Sigmoid colon (tissue), 7 donors: ENCODE data around the gene TSKU. TPM values are rescaled to one million over a fixed set of nuclear protein-coding genes. Genes with fewer than 3 reads are reported as not detected.

Source experiments
- DNase-seq: peaks from one replicate; pipeline ENCODE4 v3.0.0-alpha.2; 2019
- H3K27ac ChIP-seq, 4 donors: fragments of 200-600 bp; sonication (generic); one replicate each; pipeline ENCODE4 v1.5.1; 2016 to 2019; ENCODE audit warnings: mild to moderate bottlenecking in 1 of 4
- H3K27me3 ChIP-seq, 3 donors: fragments of 200-600 bp; sonication (generic); one replicate each; pipeline ENCODE4 v1.5.1; 2019; ENCODE audit warnings: mild to moderate bottlenecking in 1 of 3
- H3K36me3 ChIP-seq, 4 donors: fragments of 200-600 bp; sonication (generic); one replicate each; pipeline ENCODE4 v1.5.1; 2016 to 2019
- H3K4me1 ChIP-seq, 4 donors: fragments of 200-600 bp; sonication (generic); one replicate each; pipeline ENCODE4 v1.5.1; 2017 to 2019
- H3K4me3 ChIP-seq, 4 donors: fragments of 200-600 bp; sonication (generic); one replicate each; pipeline ENCODE4 v1.5.1; 2017 to 2019; ENCODE audit warnings: mild to moderate bottlenecking in 2 of 4, moderate library complexity in 1 of 4
- H3K9me3 ChIP-seq, 4 donors: fragments of 200-600 bp in 3 of 4; sonication (generic) in 3 of 4; one replicate each; pipeline versions ENCODE4 v1.5.1 to v1.6.1; 2013 to 2019
- CTCF ChIP-seq, 4 experiments: fragments of 450-650 bp in 3 of 4; fragments of 200-600 bp in 1 of 4; IDR thresholded peaks; one replicate each; pipeline ENCODE4 v1.5.1; 2016 to 2019; ENCODE audit warnings: antibody characterized with exemption in 4 of 4, mild to moderate bottlenecking in 3 of 4, moderate library complexity in 2 of 4
- EP300 ChIP-seq, 4 donors: sonication (generic); formaldehyde crosslinking; IDR thresholded peaks; one replicate each; pipeline ENCODE4 v1.6.1; 2017; ENCODE audit warnings: antibody characterized with exemption in 4 of 4
- POLR2A ChIP-seq, 2 donors: fragments of 450-650 bp; IDR thresholded peaks; one replicate each; pipeline ENCODE4 v1.6.1; 2016; ENCODE audit warnings: antibody characterized with exemption in 2 of 2, mild to moderate bottlenecking in 2 of 2, moderate library complexity in 2 of 2
- POLR2AphosphoS5 ChIP-seq, 4 donors: sonication (generic); formaldehyde crosslinking; IDR thresholded peaks; one replicate each; pipeline ENCODE4 v1.6.1; 2017; ENCODE audit warnings: antibody characterized with exemption in 4 of 4
- WGBS, 2 donors: extraction: QIAGEN DNeasy Blood & Tissue Kit; methylation state at CpG; one replicate each; pipeline ENCODE4 v1.1.7; 2013; 5-methylcytosine and 5-hydroxymethylcytosine counted together
- intact Hi-C: fragments of 100-400 bp; cut with DNase I; formaldehyde crosslinking; loops from one replicate; pipeline ENCODE4 v1.15.1; 2023
- polyA plus RNA-seq, 3 donors: library from polyadenylated mRNA; stranded (reverse); fragments of 200-250 nt; gene quantifications; one replicate each; pipeline ENCODE4 v1.2.3, GENCODE V29; 2013
- total RNA-seq, 4 donors: library from RNA; depleted of rRNA; stranded (reverse); fragments of >200 nt; gene quantifications; one replicate each; pipeline ENCODE4 v1.1.0, GENCODE V29; 2016
- donor health status: healthy with polysubstance abuse.
- donor health status: Bipolar disorder and iron deficiency.
- donor health status: healthy.

Gene TSKU
- total and polyA plus RNA-seq, 7 donors = 12.8 to 24.6 (median 20.4) TPM

GRCh38 chr11:76786016-76786415 lies 2.9 kb downstream of the TSKU start:
- no peak overlapping the region for H3K4me3 ChIP-seq
- 79 to 89% methylated on average over 6 of the region's 6 CpGs for WGBS, 2 donors
- intact Hi-C loops = no loop called here
- peaks cover 0 to 23% (median 20%) of the 10 kb centered on the region in 4 donors for H3K4me1 ChIP-seq
- no peaks in the 10 kb centered on the region for H3K27me3 ChIP-seq
- DNase-seq = no peak
- no peaks in the 10 kb centered on the region for H3K36me3 ChIP-seq
- TF ChIP-seq POLR2AphosphoS5 (IDR thresholded peaks at IDR 0.05) (no peak), POLR2A (IDR thresholded peaks at IDR 0.05) (no peak), CTCF (IDR thresholded peaks at IDR 0.05) (no peak), EP300 (IDR thresholded peaks at IDR 0.05) (no peak)
- H3K9me3 ChIP-seq = no peaks in the 10 kb centered on the region
- H3K27ac ChIP-seq = no peak overlapping the region

DNA sequence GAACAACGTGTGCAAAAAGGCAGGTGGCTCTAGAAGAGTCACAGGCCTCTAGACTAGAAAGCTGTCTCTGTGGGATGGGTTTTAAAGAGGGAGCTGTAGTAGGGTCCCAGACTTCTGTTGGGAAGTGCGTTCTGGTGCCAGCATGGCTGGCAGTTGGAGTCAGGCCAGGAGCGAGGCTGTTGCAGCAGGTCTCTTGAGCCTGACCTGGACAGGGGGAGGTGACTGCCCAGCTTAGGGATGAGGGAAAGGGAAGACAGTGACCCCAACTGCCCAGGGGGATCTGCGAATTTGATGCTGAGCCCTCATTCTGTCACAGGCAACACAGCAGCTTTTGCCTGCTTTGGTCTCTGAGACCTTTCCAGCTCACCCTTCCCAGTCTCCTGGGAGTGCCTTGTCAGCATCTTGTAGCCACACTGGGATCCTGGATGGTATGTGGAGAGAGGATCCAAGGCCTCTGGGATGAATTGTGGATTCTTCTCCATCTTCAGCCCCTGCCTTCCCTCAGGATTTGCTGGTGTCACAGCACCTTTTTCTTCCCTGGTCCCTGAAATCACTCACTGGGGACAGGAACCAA lies 3.4 kb downstream of the TSKU start:
- TF ChIP-seq EP300 (IDR thresholded peaks at IDR 0.05) = no peak
- no peak for TF ChIP-seq POLR2A (IDR thresholded peaks at IDR 0.05)
- no peak for TF ChIP-seq CTCF (IDR thresholded peaks at IDR 0.05)
- TF ChIP-seq POLR2AphosphoS5 (IDR thresholded peaks at IDR 0.05) = no peak
- Histone ChIP-seq H3K4me3 (no peak overlapping the region), H3K36me3 (no peaks in the 10 kb centered on the region), H3K27ac (no peak overlapping the region), H3K27me3 (no peaks in the 10 kb centered on the region), H3K9me3 (no peaks in the 10 kb centered on the region), H3K4me1 (peaks cover 0 to 23% (median 20%) of the 10 kb centered on the region in 4 donors)
- intact Hi-C loops = no loop called here
- no peak for DNase-seq
- WGBS, 2 donors = 82 to 88% methylated on average over 4 of the region's 4 CpGs

DNA sequence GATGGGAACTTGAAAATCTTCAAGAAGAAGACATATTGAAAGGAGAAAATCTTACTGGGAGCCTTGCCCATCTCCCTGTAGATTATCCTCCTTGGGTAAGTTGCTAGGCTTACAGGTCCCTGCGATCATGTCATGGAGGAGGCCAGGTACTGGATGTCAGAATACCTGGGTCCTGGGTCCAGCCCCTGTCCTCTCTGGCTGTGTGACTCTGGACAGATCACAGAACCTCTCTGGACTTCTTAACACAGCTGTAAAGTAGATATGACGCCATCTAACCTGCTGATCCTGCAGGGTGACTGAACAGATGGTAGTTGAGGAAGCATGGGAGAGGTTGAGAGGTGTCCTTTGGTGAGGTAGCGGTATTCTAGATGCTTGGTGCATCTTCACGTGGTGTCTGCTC lies 4.1 kb downstream of the TSKU start:
- Histone ChIP-seq H3K4me3 (no peak overlapping the region), H3K27me3 (no peaks in the 10 kb centered on the region), H3K9me3 (no peaks in the 10 kb centered on the region), H3K4me1 (peaks cover 0 to 22% (median 20%) of the 10 kb centered on the region in 4 donors), H3K36me3 (no peaks in the 10 kb centered on the region), H3K27ac (no peak overlapping the region)
- 81 to 85% methylated on average over 4 of the region's 4 CpGs for WGBS, 2 donors
- intact Hi-C loops = no loop called here
- no peak for DNase-seq
- TF ChIP-seq POLR2A (IDR thresholded peaks at IDR 0.05) = no peak
- no peak for TF ChIP-seq POLR2AphosphoS5 (IDR thresholded peaks at IDR 0.05)
- TF ChIP-seq CTCF (IDR thresholded peaks at IDR 0.05) = no peak
- no peak for TF ChIP-seq EP300 (IDR thresholded peaks at IDR 0.05)

GRCh38 chr11:76787911-76788596 lies 4.9 kb downstream of the TSKU start:
- no peaks in the 10 kb centered on the region for H3K27me3 ChIP-seq
- no peak for TF ChIP-seq POLR2AphosphoS5 (IDR thresholded peaks at IDR 0.05)
- TF ChIP-seq POLR2A (IDR thresholded peaks at IDR 0.05) = no peak
- TF ChIP-seq CTCF (IDR thresholded peaks at IDR 0.05) = no peak
- TF ChIP-seq EP300 (IDR thresholded peaks at IDR 0.05) = no peak
- H3K4me3 ChIP-seq = no peak overlapping the region
- H3K27ac ChIP-seq = peak overlapping the region in 2 of 4 donors; percentile 22 to 46
- H3K4me1 ChIP-seq = peaks cover 0 to 20% (median 15%) of the 10 kb centered on the region in 4 donors
- no peaks in the 10 kb centered on the region for H3K36me3 ChIP-seq
- WGBS, 2 donors = 57 to 76% methylated on average over 12 of the region's 12 CpGs
- H3K9me3 ChIP-seq = no peaks in the 10 kb centered on the region
- DNase-seq = peak; percentile 74
- intact Hi-C loops = no loop called here
